ENCODE data around the gene RHOBTB1. TPM values are rescaled to one million over a fixed set of nuclear protein-coding genes. Genes with fewer than 3 reads are reported as not detected.
A peak's percentile ranks its signal among the peaks of the same experiment; 100 is the strongest.

The RHOBTB1 gene
- polyA plus RNA-seq, 1 experiment: 17.3 TPM

GRCh38 chr10:60821656-60822055, 122.3 kb downstream of the RHOBTB1 start:
- no peak for DNase-seq (ENCODE audit: low read depth)
- no peak for TF ChIP-seq CTCF (IDR thresholded peaks at IDR 0.05; ENCODE audit: insufficient read depth, low read depth, low read length)
- ChIA-PET CTCF (interaction anchor here (1.0 kb wide), 1 partner anchor 68 kb away, joined by 3 read pairs; no protein-coding TSS in a partner anchor), POLR2A (no interaction called here)
- no peaks in the 10 kb centered on the region for H3K27me3 ChIP-seq (ENCODE audit: control insufficient read depth, insufficient read depth, low read length)
- no peaks in the 10 kb centered on the region for H3K36me3 ChIP-seq (ENCODE audit: control insufficient read depth, insufficient read depth, low read length)
- H3K4me3 ChIP-seq (ENCODE audit: low read depth, low read length): no peak overlapping the region

- no peaks in the 10 kb centered on the region for H3K36me3 ChIP-seq (ENCODE audit: control insufficient read depth, insufficient read depth, low read length)
- ChIA-PET CTCF (interaction anchor here (0.6 to 3.4 kb wide), 16 partner anchors 9 to 1348 kb away, joined by 3 to 19 read pairs (median 3); no protein-coding TSS in a partner anchor), POLR2A (no interaction called here)
- H3K27me3 ChIP-seq (ENCODE audit: control insufficient read depth, insufficient read depth, low read length): no peaks in the 10 kb centered on the region
- TF ChIP-seq CTCF (IDR thresholded peaks at IDR 0.05; ENCODE audit: insufficient read depth, low read depth, low read length): peak; percentile 71
- peak; percentile 63 for DNase-seq (ENCODE audit: low read depth)
- no peak overlapping the region for H3K4me3 ChIP-seq (ENCODE audit: low read depth, low read length)
Observed at GRCh38 chr10:60820093-60820754, 123.8 kb downstream of the RHOBTB1 start.

Small RNAs within 50 kb of the gene (small RNA-seq; reads per million reads assigned to genes)
- gene RNU2-72P (ENCODE audit: insufficient read length, low read depth, low replicate concordance): not detected

Other genes starting within 250 kb of the RHOBTB1 start
- 16.8 and 30.6 TPM in 2 replicates for gene CDK1, start 165.7 kb downstream of the RHOBTB1 start, polyA plus RNA-seq (2011; rRNA removed)

Data from BJ (cell line).